Right lobe of liver (tissue), 6 donors: ENCODE results near the gene ZFR2. TPM values are rescaled to one million over a fixed set of nuclear protein-coding genes. Genes with fewer than 3 reads are reported as not detected.

Source experiments
- ATAC-seq, 4 donors: fragments of 200-7000 bp; cut with Tn5 transposase; one replicate each; pipeline ENCODE4 v1.9.1; 2020; ENCODE audit warnings: mild to moderate bottlenecking in 4 of 4, moderate library complexity in 4 of 4
- DNase-seq, 3 donors: peaks; one replicate each; pipeline ENCODE4 v3.0.0-alpha.2; 2020
- H3K27ac ChIP-seq, 3 donors: fragments of 200-600 bp; one replicate each; pipeline ENCODE4 v1.8.0; 2022
- H3K27me3 ChIP-seq, 2 donors: fragments of 200-600 bp; one replicate each; pipeline ENCODE4 v1.8.0; 2022
- H3K36me3 ChIP-seq, 4 donors: fragments of 200-600 bp; sonication (generic) in 1 of 4; one replicate each; pipeline versions ENCODE4 v1.5.1 to v1.8.0; 2017 to 2022; ENCODE audit warnings: control low read depth in 1 of 4
- H3K4me1 ChIP-seq, 4 donors: fragments of 200-600 bp; sonication (generic) in 1 of 4; one replicate each; pipeline versions ENCODE4 v1.5.1 to v1.8.0; 2017 to 2022; ENCODE audit warnings: control low read depth in 1 of 4
- H3K4me3 ChIP-seq, 3 donors: fragments of 200-600 bp; one replicate each; pipeline ENCODE4 v1.8.0; 2022
- H3K9me3 ChIP-seq, 4 donors: fragments of 200-600 bp; sonication (generic) in 1 of 4; one replicate each; pipeline versions ENCODE4 v1.5.1 to v1.8.0; 2017 to 2022; ENCODE audit warnings: control low read depth in 1 of 4
- POLR2A ChIP-seq: fragments of 450-650 bp; IDR thresholded peaks from one replicate; pipeline ENCODE4 v1.6.1; 2017; ENCODE audit warnings: antibody characterized with exemption, mild to moderate bottlenecking
- WGBS: methylation state at CpG from one replicate; pipeline ENCODE4 v1.1.6; 2018; ENCODE audit warnings: low coverage, low lambda C conversion rate; ENCODE audit not compliant: insufficient coverage; ENCODE audit errors: missing lambda C conversion rate; 5-methylcytosine and 5-hydroxymethylcytosine counted together
- intact Hi-C, 2 donors: fragments of 100-400 bp; cut with DNase I; formaldehyde crosslinking; loops; one replicate each; pipeline versions ENCODE4 v1.11.2 to v1.14.1; 2022
- total RNA-seq, 6 experiments: library from RNA; depleted of rRNA in 2 of 6; stranded (reverse); fragments of >200 nt in 2 of 6; fragmentation: NEBNext Ultra II Directional in 3 of 6; extraction: Animal tissue kit (Norgen Biotek cat#: 25700) in 3 of 6; gene quantifications; one replicate each; pipeline versions ENCODE4 v1.1.0 to v1.2.4, GENCODE V29; 2016 to 2023
- TF ChIP-seq, protein P1 (sequence below), 4 donors: fragments of 200-600 bp in 3 of 4; fragments of 450-650 bp in 1 of 4; IDR thresholded peaks; one replicate each; pipeline versions ENCODE4 v1.5.1 to v1.8.0; 2016 to 2022; ENCODE audit warnings: antibody characterized with exemption in 4 of 4, mild to moderate bottlenecking in 2 of 4
- donor health status: DM: no; HTN: yes; CAD: no.
- donor health status: DM: no; HTN: no; CAD: no.
- donor health status: DM: no; HTN: no; CAD: no.
- donor health status: DM: no; HTN: yes; CAD: no.
- donor health status: DM: no; HTN: yes; CAD: no.

The ZFR2 gene
- total RNA-seq, 6 experiments from 2014 or later: not detected

DNA sequence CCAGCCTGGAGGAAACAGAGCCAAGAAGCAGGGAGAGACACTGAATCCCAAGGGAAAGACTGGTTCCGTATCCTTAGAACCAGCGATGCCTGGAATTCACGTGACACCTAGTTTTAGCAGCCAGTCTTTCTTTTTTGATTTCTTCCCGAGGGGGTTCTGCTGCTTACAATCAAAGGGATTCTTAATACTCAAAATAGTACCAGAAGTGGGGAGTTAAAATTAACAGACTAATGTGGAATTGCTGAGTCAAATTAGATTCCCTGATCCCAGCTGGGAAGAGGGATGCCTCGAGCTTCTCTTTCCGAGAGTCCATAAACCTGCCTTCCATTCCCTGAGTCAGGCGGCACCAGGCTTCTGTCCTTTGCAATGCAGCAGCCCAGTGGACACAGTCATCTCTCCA, 77.9 kb downstream of the ZFR2 start:
- no peaks in the 10 kb centered on the region for H3K4me1 ChIP-seq
- no peak overlapping the region for H3K4me3 ChIP-seq
- H3K36me3 ChIP-seq: no peaks in the 10 kb centered on the region
- TF ChIP-seq, protein P1, sequence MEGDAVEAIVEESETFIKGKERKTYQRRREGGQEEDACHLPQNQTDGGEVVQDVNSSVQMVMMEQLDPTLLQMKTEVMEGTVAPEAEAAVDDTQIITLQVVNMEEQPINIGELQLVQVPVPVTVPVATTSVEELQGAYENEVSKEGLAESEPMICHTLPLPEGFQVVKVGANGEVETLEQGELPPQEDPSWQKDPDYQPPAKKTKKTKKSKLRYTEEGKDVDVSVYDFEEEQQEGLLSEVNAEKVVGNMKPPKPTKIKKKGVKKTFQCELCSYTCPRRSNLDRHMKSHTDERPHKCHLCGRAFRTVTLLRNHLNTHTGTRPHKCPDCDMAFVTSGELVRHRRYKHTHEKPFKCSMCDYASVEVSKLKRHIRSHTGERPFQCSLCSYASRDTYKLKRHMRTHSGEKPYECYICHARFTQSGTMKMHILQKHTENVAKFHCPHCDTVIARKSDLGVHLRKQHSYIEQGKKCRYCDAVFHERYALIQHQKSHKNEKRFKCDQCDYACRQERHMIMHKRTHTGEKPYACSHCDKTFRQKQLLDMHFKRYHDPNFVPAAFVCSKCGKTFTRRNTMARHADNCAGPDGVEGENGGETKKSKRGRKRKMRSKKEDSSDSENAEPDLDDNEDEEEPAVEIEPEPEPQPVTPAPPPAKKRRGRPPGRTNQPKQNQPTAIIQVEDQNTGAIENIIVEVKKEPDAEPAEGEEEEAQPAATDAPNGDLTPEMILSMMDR (IDR thresholded peaks at IDR 0.05): no peak
- no peak for TF ChIP-seq POLR2A
- WGBS: 70% methylated on average over 7 of the region's 7 CpGs
- DNase-seq: no peak
- H3K27me3 ChIP-seq: no peaks in the 10 kb centered on the region
- intact Hi-C loops: no loop called here
- no peak for ATAC-seq
- H3K9me3 ChIP-seq: no peaks in the 10 kb centered on the region
- H3K27ac ChIP-seq: no peak overlapping the region

DNA sequence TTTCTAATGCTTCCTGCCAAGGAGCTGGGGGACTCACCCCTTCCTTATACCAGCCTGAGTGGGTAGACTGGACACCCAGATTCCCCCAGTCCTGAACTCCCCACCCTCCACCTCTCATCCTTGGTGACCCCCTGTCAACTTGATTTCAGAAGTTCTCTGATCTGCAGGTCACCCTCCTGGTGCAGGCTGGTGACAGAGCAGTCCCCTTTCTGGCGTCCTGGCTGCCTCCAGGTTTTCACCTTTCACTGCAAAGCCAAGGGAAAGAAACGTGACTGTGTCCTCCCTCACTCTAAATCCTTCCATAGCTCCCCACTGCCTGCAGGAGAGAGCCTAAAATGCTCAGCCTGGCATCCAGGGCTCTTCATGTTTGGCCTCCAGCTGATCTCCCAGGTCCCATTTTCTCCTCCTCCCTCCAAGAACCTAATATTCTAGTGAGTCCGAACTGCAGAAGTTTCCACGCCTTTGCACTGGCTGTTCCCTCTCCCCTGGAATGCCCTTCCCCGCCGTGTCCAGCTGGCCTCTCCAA, 78.6 kb downstream of the ZFR2 start:
- intact Hi-C loops: no loop called here
- DNase-seq: no peak
- WGBS: 58% methylated on average over 6 of the region's 6 CpGs
- Histone ChIP-seq H3K36me3 (no peaks in the 10 kb centered on the region), H3K4me3 (no peak overlapping the region), H3K27ac (no peak overlapping the region), H3K4me1 (no peaks in the 10 kb centered on the region), H3K27me3 (no peaks in the 10 kb centered on the region), H3K9me3 (no peaks in the 10 kb centered on the region)
- no peak for ATAC-seq
- TF ChIP-seq, protein P1 (IDR thresholded peaks at IDR 0.05): no peak
- TF ChIP-seq POLR2A: no peak

DNA sequence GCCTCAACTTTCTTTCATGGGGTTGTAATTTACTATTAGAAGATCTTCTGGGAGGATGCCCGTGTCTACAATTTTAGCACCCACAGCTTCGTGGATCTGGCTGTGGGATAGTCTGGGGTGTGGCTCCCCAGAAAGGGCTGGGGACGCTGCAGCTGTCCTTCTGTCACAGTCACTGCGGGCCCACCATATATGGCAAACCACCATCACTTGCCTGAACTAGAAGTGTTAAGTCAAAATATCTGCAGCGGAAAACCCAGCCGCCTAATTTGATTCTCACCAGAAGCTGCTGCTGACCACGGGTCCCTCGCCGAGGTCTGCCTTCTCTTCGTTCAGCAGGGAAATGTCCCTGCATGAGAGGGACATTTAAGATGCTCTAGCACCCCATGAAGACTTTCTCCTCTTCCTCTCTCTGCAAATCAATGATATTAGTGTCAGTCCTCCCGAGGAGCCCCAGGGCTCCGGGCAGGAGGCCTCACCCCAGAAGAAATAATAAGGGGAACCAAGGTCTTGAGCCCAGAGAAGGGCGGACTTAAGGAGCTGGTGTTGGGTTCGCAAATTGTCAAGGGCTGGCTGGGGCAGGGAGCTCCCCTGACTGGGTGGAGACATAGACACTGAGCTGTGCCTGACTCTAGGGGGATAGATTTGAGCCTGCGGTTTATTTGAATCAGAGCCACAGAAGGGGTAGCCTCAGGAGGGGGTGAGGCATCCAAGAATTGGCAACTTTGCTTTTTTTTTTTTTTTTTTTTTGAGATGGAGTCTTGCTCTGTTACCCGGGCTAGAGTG, 79.7 kb downstream of the ZFR2 start:
- intact Hi-C loops: loop anchor here in 1 of 2 donors (10.0 kb wide), 1 partner anchor 426 kb away; no protein-coding TSS in a partner anchor
- TF ChIP-seq, protein P1 (IDR thresholded peaks at IDR 0.05): no peak
- no peaks in the 10 kb centered on the region for H3K4me1 ChIP-seq
- H3K36me3 ChIP-seq: no peaks in the 10 kb centered on the region
- no peak overlapping the region for H3K27ac ChIP-seq
- H3K4me3 ChIP-seq: no peak overlapping the region
- 42% methylated on average over 8 of the region's 16 CpGs for WGBS
- DNase-seq: no peak
- H3K27me3 ChIP-seq: no peaks in the 10 kb centered on the region
- no peaks in the 10 kb centered on the region for H3K9me3 ChIP-seq
- peak in 2 of 4 donors; percentile 21 to 29 for ATAC-seq

DNA sequence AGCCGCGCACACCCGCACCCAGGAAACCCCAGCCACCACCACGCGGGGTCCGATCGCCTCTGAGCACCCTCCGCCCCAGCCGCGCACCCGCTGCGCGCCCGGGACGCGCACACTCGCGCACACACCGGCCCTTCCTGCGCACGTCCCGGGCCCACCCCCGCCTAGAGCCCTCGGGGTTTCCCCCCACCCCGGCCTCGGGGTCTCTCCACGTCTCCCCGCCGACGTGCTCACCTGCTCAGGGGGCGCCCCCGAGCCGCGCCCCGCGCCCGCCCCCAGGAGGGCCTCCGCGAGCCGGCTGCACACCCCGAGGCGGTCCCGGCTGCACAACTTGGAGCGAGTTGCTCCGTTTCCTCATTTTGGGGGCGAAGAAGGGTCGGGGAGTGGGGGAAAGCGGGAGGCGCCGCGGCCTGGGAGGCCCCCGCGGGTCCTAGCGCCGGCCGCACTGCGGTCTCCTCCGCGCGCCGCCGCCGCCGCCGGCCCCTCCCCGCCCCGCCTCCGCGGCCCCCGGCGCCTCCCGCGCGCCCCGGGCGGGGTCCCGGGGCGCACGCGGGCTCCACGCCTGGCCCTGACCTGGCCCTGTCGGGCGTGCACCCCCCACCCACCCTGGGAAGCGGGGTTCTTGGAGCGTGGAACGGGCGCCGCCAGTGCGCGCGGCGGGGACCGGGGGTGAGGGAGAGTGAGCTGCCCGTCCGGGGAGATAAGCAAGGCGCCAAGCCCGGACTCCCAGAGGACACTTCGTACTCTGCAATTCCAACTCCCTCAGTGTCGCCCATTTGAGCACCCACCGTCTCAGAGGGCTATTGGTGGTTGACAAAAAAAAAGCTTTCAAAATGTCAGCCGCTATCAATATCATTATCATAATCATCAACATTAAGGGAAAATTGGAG, 82.7 kb downstream of the ZFR2 start, which contains the start of gene MATK:
Gene MATK (minus strand): TSS at position 444 of the 887 bp plus-strand sequence. CDS start 1,246 bp downstream, outside the sequence.
- Histone ChIP-seq H3K9me3 (peaks cover 0 to 10% (median 0%) of the 10 kb centered on the region in 4 donors), H3K4me3 (peak within 1 kb of the TSS; percentile 14 to 39 (median 26)), H3K27ac (no peak within 1 kb of the TSS), H3K36me3 (no peaks in the 10 kb centered on the region), H3K4me1 (no peaks in the 10 kb centered on the region), H3K27me3 (no peaks in the 10 kb centered on the region)
- ATAC-seq (peak in 1 of 4 donors; percentile 22), DNase-seq (no peak)
- TF ChIP-seq, protein P1 (IDR thresholded peaks at IDR 0.05): no peak
- no peak for TF ChIP-seq POLR2A
- intact Hi-C loops: loop anchor here in 1 of 2 donors (10.0 kb wide), 1 partner anchor 429 kb away; no protein-coding TSS in a partner anchor
- WGBS: 15% methylated on average over 9 of the region's 101 CpGs
